ENCODE measurements around the gene ABI2.

GRCh38 chr2:203442463-203442862, 114.3 kb downstream of the ABI2 start:
- TF ChIP-seq CTCF (conservative IDR thresholded peaks at IDR 0.05) (no peak), ZFX (IDR thresholded peaks at IDR 0.05) (no peak)

Data from C4-2B (cell line).